Right hindlimb (tissue), 1 donor: Measurements from ENCODE around the gene ISYNA1.
A peak's percentile ranks its signal among the peaks of the same experiment; 100 is the strongest.
"Not testable (repeated sequence)": the region's sequence is repeated elsewhere in the genome, so short reads cannot be mapped to it uniquely, and the experiment has no call there.

Experiments
- DNase-seq: peaks from one replicate; pipeline ENCODE4 v3.0.0-alpha.2; 2018

ISYNA1 gene

DNA sequence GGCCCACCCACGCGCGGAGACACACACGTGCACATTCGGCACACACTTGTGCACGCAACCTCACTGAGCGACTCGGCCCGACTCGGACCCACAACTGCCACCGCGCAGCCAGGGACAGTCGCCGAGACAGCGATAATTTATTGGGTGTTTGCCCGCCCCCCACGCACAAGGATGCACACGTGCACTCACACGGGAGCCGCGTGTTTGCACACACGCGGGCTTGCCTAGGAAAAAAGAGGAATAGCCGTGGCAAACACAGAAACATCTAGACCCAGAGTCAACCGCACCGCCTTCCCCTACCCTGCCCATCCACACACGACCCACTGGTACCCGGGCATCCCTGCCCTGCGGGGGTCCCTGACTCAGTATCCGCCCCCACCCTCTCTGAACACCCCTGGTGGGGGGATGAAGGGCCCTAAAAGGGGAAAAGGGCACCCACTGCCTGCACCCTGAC is 19.9 kb downstream of the ISYNA1 start:
- DNase-seq, result no peak

DNA sequence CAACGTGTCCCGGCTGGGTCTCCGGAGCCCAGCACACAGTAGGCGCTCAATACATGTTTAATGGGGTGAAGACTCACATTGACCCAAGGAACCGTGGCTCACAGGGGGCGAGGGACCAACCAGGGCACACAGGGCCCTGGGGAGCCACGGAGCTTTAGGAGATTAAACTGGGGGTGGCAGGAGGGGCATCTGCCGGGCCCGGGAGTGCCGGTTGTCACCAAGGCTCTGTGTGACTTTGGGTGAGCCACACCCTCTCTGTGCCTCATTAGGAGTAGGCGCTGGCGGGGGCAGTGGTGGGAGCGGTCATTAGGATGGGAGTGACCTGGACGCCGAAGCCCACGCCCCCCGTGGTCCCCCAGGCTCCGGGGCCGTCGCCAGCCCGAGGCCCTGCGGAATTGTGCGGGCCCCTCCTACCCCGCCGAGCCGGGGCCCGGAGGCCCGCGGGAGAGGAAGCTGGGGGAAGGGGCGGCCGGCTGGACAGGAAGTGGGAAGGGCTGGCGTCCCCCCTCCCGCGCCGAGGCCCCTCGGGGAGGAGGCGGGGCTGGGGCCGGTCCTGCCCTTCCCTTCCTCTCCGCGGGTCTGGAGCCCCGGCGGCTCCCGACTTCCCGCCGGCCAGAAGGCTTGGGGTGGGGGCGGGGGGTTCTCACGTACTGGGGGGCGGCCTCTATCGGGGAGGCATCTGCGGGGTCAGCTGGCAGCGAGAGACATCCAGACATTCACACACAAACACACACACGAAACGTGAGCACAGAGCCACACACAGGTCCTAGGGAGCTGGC is 20.5 kb downstream of the ISYNA1 start:
- peak; percentile 95 for DNase-seq

DNA sequence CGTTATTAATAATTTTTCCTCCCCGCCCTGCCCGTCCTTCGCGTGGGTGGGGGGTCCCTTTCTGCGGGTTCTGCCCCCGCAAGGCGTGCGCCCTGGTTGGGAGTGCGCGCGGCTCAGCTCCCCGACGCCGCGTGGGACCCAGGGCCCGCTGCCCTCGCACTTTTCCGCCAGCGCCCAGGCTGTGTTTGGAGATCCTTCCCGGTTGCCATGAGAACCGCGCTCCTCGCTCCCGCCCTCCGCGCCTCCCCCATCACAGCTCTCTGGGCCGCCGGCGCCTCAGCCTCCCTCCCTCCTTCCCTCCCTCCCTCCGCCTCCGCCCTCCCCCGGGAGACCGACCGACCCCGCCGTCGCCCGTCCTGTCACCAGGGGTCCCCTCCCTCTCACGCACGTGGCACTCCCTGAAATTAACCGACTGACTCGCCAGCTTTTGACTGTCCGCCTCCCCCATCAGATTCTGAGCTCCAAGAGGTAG is 21.1 kb downstream of the ISYNA1 start:
- DNase-seq, result peak; percentile 96

DNA sequence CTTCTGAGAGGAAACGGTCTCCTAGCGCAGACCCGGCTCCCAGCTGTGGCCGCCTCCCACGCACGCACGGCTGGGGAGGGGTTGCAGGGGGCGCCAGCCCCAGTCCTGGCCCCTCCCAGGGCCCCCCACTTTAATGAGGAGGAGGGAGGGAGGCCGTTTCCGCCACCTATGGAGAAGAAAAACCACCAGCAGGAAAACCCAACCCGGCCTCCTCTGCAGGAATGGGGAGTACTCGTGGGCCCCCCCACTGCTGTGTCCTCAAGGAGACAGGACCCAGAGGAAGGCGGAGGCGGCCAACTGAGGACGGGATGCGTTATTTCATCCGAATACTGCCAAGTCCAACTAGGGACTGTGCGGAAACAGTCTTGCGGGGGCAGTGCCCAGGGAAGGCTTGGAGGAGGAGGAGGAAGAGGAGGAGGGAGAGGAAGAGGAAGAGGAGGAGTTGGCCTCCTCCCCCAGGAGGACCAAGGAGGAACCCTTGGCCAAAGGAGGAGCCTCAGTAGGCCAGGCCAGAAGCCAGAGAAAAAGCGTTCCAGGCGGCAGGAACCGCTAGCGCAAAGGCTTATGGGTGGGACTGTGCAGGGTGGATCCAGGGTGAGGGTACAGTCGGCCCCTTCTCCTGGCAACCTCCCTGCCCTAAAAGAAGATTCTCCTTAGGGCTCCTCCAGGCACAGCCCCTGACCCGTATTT is 22.6 kb downstream of the ISYNA1 start:
- DNase-seq, result peak; percentile 92

DNA sequence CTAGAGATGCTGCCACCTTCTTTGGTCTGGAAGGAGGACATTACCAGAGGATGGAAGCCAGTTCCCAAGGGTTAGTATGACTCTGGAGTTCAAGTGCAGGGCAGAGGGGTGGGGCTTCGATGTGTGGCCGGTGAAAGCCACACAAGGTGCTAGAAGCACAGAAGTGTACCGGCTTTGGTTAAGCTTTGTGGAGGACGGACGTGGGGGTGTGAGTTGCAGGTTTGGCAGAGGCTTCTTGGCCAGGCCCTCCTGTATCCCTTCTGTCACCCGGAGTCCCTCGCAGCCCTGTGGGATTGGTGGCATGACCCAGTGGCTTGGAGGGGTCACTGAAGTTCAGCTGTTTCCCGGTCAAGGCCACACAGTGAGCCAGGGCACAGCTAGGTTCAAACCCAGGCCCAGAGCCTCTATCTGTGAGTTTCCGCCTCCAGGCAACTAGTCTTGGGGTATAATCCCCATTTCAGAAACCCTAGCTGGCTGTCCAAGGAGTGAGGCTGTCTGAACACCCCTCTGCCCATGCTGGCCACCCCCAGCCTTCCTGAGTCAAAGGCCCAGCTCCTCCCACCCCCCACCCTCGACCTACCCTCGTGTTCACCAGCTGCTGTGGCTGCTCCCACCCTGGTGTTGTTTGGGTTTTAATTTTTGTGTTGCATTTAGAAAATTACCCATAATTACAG is 23.3 kb downstream of the ISYNA1 start:
- peak; percentile 71 for DNase-seq

DNA sequence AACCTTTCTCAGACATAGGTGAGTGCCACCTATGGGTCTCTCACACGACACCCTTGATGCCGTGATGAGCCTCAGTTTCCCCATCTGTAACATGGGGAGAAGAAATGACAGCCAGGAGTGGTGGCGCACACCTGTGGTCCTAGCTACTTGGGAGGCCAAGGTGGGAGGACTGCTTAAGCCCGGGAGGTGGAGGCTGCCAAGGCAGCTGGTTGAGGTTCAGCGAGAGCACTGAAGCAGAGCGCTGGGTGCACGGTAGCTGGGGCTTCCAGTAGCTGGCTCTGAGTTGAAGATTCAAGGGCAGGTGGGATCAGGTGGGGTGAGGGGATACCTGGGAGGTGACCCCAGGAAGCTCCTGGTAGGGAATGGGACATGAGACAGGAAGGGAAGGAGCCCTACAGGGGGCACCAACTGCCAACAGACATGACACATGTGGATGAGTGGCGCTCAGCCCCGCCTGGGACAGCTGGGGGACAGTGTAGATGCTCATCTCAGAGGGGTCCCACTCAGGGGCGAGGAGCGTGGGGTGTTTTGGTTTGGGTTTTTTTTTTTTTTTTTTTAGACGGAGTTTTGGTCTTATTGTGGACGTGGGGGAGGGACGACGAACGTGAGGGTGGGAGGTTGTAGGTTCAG is 25.2 kb downstream of the ISYNA1 start:
- DNase-seq, result peak; percentile 20

DNA sequence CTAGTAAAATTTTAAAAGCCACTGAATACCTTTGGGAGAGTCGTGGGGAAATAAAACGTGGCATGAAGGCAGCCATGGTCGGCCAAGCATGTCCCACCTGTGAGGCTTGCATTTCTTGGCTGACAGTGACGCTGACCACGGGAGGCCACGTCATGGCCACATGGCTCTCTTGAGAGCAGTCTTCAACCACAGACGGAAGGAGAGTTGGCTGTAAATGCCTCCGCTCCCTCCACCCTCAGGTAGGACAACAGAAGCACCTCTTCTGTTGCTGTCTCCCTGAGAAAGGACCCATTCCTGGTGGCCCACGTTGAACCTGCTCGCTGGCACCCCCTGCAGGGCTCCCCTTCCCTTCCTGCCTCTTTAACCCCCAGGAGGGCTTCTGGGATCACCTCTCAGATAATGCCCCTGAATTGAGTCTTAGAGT is 29.9 kb downstream of the ISYNA1 start:
- peak; percentile 21 for DNase-seq

DNA sequence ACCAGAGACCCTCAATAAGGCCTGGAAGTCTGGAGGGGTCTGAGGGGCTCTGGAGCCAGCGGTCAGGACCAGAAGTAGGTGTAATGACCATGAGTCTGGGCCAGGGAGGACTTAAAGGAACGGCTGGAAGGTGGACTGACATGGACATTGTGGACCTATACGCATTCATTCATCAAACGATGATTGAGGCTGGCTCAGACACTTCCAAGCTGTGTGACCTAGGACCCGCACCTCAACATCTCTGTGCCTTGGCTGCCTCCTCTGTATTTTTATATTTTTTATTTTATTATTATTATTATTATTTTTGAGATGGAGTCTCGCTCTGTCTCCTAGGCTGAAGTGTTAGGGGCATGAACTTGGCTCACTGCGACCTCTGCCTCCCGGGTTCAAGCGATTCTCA is 31.2 kb downstream of the ISYNA1 start:
- no peak for DNase-seq

DNA sequence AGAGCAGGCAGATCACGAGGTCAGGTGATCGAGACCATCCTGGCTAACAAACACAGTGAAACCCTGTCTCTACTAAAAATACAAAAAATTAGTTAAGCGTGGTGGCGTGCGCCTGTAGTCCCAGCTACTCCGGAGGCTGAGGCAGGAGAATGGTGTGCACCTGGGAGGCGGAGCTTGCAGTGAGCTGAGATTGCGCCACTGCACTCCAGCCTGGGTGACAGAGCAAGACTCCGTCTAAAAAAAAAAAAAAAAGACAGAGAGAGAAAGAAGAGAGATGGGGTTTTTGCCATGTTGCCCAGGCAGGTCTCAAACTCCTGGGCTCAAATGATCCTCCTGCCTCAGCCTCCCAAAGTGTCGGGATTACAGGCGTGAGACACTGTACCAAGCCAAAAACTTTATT is 32.2 kb downstream of the ISYNA1 start:
- DNase-seq, result not testable (repeated sequence)

DNA sequence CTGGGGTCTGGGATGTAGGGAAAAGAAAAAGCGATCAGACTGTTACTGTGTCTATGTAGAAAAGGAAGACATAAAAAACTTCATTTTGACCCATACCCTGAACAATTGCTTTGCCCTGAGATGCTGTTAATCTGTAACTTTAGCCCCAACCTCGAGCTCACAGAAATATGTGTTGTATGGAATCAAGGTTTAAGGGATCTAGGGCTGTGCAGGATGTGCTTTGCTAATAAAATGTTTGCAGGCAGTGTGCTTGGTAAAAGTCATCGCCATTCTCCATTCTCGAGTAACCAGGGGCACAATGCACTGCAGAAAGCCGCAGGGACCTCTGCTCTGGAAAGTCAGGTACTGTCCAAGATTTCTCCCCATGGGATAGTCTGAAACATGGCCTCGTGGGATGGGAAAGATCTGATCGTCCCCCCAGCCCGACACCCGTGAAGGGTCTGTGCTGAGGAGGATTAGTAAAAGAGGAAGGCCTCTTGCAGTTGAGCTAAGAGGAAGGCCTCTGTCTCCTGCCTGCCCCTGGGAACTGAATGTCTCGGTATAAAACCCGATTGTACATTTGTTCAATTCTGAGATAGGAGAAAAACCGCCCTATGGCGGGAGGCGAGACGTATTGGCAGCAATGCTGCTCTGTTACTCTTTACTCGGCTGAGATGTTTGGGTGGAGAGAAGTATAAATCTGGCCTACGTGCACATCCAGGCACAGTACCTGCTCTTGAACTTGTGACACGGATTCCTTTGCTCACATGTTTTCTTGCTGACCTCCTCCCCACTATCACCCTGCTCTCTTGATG is 35.3 kb downstream of the ISYNA1 start:
- DNase-seq, result not testable (repeated sequence)

DNA sequence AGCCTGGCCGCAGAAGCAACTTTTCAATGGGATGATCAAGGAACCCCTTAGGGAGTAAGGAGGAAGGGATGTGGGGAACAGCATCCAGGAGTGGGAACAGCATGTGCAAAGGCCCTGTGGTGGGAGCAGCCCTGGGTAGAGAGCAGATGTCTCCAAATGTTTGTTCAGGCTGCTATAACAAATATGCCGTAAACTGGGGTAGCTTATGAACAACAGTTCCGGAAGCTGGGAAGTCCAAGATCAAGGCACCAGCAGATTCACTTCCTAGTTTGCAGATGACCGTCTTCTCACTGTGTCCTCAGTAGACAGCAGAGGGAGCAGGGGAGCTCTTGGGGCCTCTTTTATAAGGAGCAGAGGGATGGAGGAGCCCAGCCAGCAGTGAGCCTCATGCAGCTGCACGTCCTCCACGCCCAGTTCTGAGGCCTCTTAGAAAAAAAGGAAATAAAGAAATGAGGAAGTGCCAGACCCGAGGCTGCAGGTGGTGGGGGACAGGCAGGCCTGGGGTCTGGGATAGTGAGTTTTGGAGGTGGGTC is 36.3 kb downstream of the ISYNA1 start:
- DNase-seq, result peak; percentile 84

DNA sequence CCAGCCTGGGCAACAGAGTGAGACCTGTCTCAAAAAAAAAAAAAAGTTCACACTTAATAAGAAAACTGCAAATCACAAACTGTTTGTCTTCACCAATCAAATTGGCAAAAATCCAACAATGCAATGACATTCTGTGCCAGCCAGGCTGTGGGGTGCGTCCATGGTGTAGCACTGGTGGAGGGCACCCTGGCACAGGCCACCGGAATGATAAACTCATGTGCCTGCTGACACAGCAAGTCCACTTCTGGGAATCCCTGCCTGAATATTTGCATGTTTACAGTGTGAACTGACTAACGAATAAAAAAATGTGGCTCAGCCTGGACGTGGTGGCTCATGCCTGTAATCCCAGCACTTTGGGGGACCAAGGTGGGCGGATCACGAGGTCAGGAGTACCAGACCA is 38.9 kb downstream of the ISYNA1 start:
- no peak for DNase-seq

DNA sequence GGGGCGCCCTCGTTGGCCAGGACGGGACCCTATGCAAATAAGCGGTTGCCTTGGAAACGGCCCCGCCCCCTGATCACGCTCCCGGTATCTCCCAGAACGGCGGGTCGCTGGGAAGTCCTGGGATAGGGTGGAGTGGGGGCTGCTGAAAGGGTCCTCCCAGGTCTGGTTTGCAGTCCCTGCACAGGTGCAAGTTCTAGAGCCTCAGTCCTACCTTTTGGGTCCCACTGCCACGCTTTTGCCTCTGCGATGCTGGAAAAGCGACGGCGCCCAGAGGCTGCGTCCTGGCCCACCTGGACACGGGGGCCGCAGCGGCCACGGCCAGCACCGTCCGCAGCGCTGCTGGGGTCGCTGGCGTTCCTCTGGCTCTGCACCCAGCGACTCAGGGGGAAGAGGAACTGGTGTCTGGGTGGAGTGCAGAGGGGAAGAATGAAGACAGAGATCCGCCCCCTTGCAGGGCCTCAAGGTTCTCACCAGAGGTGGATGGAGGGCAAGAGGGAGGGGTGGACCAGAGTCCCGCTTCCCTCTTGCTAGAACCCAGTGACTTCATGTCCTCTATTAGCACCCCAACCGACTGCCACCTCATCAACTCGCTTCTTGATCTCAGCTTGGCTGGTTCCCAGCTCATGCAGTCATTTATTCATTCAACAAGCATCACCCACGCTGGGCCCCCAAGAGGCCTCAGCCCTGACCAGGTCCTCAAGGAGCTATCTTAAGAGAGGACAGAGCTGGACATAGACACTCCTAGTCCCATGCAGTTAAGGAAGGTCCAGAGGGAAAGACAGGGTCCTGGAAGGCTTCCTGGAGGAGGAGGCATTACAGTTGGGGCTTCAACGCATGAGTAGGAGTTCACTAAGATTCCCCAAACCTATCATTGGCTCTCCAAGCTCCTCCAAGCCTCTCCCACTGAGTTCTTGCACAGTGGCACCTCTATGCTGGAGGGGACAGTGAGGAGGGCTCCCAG is 40.4 kb downstream of the ISYNA1 start, which contains the start of gene LRRC25:
Gene LRRC25, minus strand, starts transcription at position 381 of the 961 bp plus-strand sequence. CDS start 659 bp downstream, outside the sequence.
- peak; percentile 38 for DNase-seq

DNA sequence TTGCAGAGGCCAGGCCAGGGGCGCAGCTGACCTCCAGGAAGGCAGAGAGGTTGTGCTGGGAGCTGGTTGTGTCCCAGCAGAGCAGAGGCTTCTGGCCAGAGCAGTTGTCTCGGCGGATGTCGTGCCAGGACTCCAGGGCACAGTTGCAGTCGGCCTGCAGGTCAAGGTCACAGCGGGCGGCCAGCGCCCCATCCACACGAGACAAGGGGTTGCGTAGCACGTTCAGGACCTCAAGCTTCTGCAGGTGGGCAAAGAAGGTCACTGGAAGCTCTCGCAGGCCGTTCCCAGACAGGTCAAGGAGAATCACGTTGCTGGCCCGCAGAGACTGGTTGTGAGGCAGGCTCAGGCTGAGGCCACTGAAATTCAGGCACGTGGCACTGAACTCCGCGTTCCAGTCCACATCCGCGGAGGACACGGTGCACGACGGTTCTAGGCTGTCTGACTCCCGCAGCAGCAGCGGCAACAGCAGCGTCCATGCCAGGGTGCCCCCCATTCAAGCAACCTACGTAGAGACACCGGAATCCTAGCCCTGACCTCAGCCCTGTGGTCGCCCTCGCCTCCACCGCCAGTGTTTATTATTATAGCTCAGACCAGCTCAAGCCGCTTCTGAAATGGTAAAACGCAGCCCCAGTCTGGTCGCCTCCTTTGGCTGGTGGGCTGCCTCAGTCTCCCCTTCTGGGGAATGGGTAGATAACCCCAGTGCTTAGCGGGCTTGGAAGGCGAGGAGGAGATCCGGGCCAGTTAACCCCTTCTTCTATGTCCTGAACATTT is 41.3 kb downstream of the ISYNA1 start:
- DNase-seq, result no peak

DNA sequence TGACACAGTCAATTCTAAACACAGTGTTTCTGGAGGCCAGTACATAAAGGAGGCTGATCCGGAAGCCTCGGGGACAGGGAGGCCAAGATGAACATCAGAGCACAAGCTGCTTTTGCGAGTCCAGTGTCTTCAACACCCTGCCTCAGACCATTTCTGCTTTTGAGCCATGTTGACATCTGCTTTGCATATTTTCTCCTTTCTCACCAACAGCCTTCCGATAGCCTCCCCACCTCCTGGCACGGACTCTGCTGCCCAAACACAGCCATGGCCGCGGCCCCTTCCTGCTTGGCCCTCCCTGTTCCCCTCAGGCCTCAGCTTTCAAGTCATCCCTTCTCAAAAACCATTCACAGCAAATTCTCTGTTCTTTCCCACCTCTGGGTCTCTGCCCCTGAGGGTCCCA is 44.1 kb downstream of the ISYNA1 start:
- DNase-seq, result no peak

DNA sequence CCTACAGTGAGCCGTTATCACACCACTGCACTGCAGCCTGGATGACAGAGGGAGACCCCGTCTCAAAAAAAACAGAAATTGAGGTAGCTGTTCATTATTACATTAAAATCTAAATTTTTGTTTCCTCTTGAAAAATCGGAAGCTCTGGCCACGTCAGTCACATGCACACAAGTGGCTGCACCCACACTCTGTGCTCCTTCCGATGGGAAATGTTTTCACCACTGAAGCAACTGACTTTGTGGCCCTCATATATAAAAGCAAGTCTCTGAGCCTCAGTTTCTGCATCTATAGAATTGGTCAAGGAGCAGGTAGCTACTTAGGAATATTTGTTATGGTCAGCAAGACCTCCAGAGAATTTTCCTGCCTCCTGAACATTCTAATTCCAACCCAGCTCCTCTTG is 45.0 kb downstream of the ISYNA1 start:
- DNase-seq, result no peak

DNA sequence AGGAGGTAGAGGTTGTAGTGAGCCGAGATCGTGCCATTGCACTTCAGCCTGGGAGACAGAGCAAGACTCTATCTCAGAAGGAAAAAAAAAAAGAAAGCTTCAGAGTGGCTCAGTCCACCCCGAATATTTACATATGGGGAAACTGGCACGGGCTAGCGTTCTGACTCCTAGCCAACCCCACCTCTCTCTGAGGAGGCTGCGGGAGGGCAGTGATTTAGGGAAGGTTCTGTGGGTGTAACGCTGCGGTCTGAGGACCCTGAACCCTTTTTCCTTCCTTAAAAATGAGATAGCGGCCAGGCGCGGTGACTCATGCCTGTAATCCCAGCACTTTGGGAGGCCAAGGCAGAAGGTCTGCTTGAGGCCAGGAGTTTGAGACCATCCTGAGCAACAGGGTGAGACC is 45.5 kb downstream of the ISYNA1 start:
- no peak for DNase-seq

DNA sequence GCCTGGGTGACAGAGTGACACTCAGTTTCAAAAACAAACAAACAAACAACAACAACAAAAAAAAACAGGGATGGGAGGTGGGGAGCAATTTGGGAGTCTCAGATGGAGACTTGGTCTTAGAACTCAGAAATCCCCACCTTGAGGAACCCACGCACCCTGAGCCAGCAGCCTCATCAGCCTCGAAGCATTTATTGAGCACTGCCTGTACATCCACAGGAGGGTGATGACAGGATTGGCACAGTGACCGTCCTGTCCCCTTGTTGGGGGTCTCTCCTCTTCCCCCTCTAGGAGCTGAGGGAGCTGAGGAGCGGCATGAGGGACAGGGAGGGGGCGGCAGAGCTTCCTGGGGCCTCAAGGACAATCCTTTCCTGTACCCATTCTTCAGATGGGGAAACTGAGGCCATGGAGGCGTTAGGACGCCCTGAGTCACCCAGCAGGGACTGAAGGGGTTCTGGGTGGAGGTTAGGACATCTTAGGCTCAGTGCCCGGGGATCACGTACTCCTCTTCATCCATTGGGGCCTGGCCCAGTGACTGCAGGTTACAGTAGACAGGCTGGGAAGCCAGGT is 46.3 kb downstream of the ISYNA1 start:
- DNase-seq, result no peak
